GM19438 (cell line): ENCODE measurements around the gene GLYATL1.

ENCODE experiments used
- ATAC-seq: cut with Tn5 transposase; IDR thresholded peaks from one replicate; pipeline ENCODE4 v1.9.1; 2021; ENCODE audit warnings: low read depth; ENCODE audit not compliant: unreplicated experiment

Gene GLYATL1

GRCh38 chr11:58926251-58926650, 13.0 kb upstream of the GLYATL1 start:
- no peak for ATAC-seq

DNA sequence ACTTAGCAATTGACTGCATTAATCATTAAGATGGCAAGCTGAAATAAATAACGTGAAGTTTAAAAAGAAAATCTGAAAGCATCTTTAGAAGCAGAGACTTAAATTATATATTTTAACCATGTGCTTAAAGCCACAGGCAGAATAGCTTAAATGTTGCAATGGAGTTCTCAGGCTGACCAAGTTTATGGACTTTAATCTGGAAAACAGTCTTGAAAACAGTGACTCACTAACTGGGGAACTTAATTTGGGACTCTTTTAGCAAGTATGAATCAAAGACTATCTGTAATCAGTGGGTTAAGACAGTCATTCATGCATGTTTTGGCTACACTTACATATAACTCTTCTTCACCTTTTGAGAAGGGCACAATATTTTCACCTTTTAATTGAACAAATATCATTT, 12.6 kb upstream of the GLYATL1 start:
- no peak for ATAC-seq

DNA sequence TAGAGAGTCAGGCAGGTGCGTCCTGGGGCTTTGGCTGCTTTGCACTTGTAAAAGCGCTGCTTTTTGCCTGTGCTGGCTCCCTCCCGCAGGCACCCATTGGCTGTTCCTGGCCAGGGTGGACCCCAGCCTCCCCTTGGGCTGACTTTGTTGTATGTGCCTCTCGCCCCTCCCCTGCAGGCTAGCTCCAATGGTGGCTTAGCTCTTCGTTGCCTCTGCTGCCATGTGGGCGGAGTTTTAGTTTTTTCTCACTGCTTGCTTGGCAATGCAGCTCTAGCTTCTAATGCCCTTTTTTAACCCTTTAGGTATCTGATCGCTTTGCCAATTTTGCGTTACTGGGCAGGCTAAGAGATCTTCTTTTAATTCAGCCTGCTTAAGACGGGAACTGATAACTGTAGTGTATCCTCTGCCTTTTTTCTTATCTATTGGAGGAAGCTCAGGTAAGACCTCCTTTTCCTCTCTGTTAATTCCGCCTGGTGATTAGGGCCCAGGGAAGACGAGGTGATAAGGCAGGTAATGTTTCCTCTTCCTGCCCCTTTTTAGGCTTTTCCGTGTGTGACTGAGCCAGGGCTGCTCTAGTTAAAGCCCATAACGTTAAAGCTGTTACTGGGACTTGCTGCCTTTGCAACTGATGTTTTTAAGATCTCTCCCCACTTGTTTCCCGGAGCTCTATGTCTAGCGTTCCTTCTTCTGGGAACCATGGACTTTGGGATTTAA, 11.7 kb upstream of the GLYATL1 start:
- ATAC-seq = no peak

DNA sequence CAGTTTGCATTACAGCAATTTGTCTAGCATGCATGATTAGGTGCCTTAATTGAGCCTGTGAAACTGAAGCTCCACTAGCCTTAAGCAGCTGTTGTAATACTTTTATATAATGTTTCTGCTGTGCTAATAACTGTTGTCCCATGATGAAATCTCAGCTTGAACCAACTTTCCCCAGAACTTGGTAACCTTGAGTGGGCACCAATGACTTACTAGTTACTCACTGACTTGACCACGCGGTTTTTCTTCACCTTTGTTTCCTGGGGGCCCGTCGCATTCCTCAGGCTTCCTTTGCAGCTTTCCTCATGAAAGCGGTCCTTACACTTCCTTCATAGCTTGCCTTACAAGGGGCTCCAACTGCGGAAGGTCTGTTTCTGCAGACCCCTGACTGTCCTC, 11.2 kb upstream of the GLYATL1 start:
- no peak for ATAC-seq

GRCh38 chr11:58928691-58929090, 10.6 kb upstream of the GLYATL1 start:
- ATAC-seq = no peak

DNA sequence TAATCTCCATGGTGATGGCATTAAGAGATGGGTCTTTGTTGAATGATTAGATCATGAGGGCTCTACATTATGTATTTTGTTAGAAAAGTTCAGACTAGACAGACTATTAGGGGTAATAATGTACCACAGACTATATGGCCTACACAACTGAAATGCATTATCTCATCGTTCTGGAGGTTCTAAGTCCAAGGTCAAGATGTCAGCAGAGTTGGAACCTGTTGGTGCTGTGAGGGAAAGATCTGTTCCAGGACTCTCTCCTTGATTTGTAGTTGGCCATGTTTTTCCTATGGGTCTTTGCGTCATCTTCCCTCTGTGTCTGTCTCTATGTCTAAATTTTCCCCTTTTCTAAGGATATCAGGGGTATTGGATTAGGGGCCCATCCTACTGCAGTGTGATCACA, 8.4 kb upstream of the GLYATL1 start:
- ATAC-seq = no peak

- no peak for ATAC-seq
These were observed 5.6 kb upstream of the GLYATL1 start for GRCh38 chr11:58933661-58934060.

DNA sequence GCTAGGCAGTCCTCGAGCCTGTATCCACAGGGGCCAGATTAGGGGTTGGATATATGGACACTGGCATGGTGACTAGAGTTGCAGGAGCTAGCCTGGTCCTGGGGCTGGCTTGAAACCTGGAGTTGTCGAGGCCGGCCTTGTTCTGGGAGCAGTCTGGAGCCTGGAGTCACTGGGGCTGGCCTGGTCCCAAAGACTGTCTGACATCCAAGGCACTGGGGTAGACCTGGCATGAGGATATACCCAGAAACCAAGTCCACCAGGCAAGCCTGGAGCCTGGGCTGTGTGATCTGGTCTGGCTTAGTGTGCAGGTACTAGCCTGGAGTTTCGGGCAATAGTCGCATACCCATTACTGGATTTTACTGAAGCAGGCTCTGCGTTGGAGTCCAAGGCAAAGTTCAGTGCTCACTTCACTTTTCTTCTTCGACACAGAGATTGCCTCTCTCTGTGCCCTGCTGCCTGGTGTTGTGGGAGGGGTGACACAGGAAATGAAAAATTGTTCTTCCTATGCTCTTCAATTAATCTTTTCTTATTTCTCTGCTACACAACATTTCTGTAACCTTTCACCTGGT, 4.3 kb upstream of the GLYATL1 start:
- no peak for ATAC-seq

DNA sequence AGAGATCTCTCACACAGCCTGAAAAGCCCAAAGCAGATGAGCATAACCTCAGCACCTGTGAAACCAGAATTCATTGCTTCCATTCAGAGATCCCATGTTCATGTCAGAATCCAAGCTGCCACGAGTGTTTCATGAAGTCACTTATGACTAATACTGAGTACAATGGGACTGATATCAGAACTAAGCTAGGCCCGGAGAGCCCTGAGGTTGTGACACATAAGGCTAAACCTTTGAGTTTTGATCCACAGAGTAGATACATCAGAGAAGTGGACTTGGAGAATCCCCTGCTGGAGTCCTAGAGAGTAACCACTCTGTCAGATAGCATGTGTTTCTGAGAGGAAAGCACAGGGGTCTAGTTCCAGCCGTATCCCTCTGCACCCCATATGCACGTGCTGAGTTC, 890 bp upstream of the GLYATL1 start:
- no peak for ATAC-seq

- no peak for ATAC-seq
These were observed 740 bp downstream of the GLYATL1 start for GRCh38 chr11:58940028-58940427.

GRCh38 chr11:58941838-58942237, 2.5 kb downstream of the GLYATL1 start:
- no peak for ATAC-seq

DNA sequence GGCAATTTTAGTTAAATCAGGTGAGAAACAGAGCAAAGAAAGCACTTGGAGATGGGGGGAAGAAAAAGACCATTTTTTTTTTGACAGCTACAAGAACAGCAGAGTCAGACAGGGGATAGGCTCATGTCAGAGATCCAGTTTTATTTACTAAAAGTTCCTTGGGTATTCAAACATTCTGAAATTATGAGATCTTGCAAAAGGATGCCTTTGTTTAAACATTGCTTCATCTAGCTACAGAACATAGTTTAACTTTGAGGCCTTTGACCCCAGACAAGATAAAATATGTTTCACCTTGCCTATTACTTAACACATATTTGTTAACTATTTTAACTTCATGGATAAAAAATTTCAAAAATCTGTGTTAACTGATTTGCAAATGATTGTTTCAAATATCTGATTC, 6.4 kb downstream of the GLYATL1 start:
- ATAC-seq = no peak

DNA sequence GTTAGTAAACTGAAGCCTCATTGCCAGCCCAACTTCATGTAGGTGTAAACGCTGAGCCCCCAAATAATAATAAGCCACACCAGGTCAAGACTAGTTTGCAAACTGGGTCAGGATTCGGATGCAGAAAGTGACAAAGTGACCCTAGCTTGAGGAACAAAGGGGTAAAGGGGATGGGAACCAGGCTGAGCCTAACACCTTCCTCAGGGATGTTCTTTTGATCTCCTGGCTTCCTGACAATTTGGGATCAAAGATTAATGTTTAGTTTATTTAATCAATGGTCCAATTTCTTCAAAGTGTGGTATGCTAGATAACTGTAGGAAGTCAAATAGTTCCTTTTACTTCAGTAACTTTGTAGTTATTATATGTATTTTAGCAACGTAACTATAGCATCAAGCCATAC, 9.9 kb downstream of the GLYATL1 start:
- no peak for ATAC-seq

GRCh38 chr11:58957922-58958321, 18.6 kb downstream of the GLYATL1 start:
- ATAC-seq = no peak

GRCh38 chr11:58958500-58958899, 19.2 kb downstream of the GLYATL1 start:
- no peak for ATAC-seq

DNA sequence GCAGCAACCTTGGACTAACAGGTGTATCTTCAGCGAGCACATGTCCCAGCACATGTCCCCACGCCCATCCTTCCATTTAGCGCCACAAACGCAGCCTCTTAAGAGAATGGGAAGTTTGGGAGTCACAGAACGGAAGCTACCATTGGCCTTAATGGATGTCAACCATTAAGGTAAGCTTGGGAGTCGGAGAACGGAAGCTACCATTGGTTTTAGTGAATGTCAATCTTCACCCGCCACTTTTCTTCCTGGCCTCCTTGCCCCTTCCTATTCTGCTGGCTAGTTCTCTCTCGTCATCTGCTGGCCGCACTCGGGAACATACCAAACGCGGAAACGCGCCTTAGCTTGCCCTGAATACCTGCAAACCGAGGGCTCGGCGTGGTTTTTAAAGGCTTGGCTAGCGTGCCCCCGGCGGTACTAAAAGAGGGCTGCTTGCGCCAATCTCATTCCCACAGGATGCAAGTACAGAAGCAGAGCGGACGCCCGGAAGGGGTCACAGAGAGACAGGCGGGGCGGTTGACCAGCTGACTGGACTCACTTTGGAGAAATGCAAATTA, 24.3 kb downstream of the GLYATL1 start:
- no peak for ATAC-seq

DNA sequence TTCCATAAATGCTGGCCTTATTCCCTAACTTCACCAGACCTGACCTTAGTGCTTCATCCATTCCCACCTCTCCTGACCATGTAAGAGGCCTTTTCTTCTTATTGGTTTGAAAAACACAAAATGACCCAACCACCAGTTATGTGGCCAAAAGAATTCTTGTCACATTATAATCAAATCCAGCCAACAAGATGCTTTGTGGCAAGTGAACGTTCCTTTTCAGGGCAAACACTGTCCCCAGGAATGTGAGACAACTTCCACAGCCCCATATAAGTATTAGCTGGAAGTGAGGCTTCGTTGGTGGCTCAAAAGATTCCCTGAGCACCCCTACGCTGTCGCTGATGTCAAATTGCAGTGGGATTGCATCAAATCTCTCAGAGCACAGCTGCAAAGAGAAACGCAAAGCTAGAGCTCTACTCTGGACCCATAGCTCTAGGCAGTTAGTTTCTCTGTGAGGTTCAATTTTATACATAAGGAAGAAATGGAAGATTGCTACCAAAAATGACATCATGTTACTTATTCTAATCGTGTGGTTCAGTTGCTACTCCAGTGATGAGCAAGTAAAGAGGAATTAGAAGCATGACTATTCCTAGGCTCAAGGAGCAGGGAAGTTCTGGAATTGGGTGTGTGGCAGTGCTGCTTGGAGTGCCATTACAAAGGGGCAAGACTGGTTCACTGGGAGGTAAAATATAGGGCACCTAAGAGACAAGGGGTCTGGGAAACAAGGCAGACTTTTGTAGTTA, 26.1 kb downstream of the GLYATL1 start:
- no peak for ATAC-seq

GRCh38 chr11:58968251-58968711, 29.0 kb downstream of the GLYATL1 start:
- ATAC-seq = no peak

GRCh38 chr11:58977470-58977869, 38.2 kb downstream of the GLYATL1 start:
- no peak for ATAC-seq

DNA sequence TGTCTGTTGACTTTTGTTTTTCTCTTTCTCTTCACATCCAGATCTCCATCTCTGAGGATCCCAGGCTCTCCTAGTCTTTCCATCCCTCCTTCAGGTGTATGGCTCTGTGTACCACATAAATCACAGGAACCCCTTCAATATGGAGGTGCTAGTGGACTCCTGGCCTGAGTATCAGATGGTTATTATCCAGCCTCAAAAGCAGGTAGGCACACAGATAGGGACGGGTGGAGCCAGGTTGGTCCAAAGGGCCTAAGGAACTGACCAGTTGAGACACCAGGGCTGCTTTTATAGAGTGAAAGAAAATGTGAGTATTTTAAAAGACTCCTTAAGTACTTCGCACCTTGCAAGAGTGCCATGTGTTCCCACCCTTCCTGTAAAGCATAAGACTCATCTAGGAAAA, 39.9 kb downstream of the GLYATL1 start:
- no peak for ATAC-seq

DNA sequence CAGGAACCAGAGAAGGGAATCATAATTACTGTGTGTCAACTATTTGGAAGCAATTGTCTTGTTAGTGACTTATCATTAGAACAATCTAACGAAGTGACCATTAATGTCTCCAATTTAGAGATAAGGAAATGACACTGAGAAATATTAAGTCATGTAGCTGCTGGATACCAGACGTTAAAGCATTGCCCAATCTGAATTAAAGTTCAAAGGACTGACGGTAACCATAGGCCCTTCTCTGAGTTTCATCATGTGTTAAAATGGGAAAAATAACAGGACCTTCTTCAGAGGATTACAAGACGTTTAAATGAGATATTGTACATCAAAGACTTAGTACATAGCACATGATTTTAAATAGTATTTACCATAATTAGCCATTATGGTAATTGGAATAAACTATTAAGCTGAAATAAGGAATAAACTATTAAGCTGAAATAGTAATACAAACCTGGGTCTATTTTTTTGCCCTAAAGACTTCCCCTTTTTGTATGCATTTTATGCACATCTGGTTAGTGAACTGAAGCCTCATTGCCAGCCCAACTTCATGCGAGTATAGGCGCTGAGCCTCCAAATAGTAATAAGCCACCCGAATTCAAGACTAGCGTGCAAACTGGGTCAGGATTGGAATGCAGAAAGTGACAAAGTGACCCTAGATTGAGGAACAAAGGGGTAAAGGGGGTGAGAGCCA, 41.0 kb downstream of the GLYATL1 start:
- ATAC-seq = no peak
